HEK293 (cell line): ENCODE measurements around the gene QRICH2.

Experiments
- FEZF1 ChIP-seq: fragments of 450-650 bp; formaldehyde crosslinking; IDR thresholded peaks from 2 replicates; pipeline ENCODE4 v1.5.1; 2016; ENCODE audit warnings: missing biosample characterization, missing genetic modification characterization
- GLI2 ChIP-seq: fragments of 450-650 bp; formaldehyde crosslinking; IDR thresholded peaks from 2 replicates; pipeline ENCODE4; 2017; ENCODE audit warnings: missing biosample characterization, missing genetic modification characterization, low read depth, borderline replicate concordance
- IKZF3 ChIP-seq: fragments of 450-650 bp; IDR thresholded peaks from 2 replicates; pipeline ENCODE4 v1.5.0; 2018; ENCODE audit warnings: missing biosample characterization, mild to moderate bottlenecking, missing genetic modification characterization, moderate library complexity
- SETDB1 ChIP-seq: IDR thresholded peaks from one replicate; pipeline ENCODE4 v1.6.1; 2017; ENCODE audit warnings: mild to moderate bottlenecking, low read length, moderate library complexity, mixed read lengths; ENCODE audit not compliant: insufficient read length
- ZFP69B ChIP-seq: fragments of 450-650 bp; formaldehyde crosslinking; IDR thresholded peaks from 2 replicates; pipeline ENCODE4 v1.5.1; 2016; ENCODE audit warnings: missing biosample characterization, missing genetic modification characterization
- ZNF114 ChIP-seq: fragments of 450-650 bp; formaldehyde crosslinking; IDR thresholded peaks from 2 replicates; pipeline ENCODE4 v1.5.0; 2017; ENCODE audit warnings: missing biosample characterization, missing genetic modification characterization
- ZNF391 ChIP-seq: fragments of 450-650 bp; formaldehyde crosslinking; IDR thresholded peaks from 2 replicates; pipeline ENCODE4 v1.5.1; 2016; ENCODE audit warnings: low read depth, missing biosample characterization, missing genetic modification characterization, borderline replicate concordance
- ZNF416 ChIP-seq: fragments of 450-650 bp; formaldehyde crosslinking; IDR thresholded peaks from 2 replicates; pipeline ENCODE4 v1.5.1; 2016; ENCODE audit warnings: missing biosample characterization, missing genetic modification characterization
- ZNF501 ChIP-seq: fragments of 450-650 bp; formaldehyde crosslinking; IDR thresholded peaks from 2 replicates; pipeline ENCODE4 v1.5.1; 2016; ENCODE audit warnings: missing biosample characterization, missing genetic modification characterization
- ZNF561 ChIP-seq: fragments of 450-650 bp; IDR thresholded peaks from 2 replicates; pipeline ENCODE4 v1.5.1; 2018; ENCODE audit warnings: missing biosample characterization, missing genetic modification characterization, borderline replicate concordance
- ZNF596 ChIP-seq: fragments of 450-650 bp; IDR thresholded peaks from 2 replicates; pipeline ENCODE4 v1.5.0; 2018; ENCODE audit warnings: missing biosample characterization, mild to moderate bottlenecking, missing genetic modification characterization, moderate library complexity
- ZNF629 ChIP-seq: fragments of 450-650 bp; formaldehyde crosslinking; IDR thresholded peaks from 2 replicates; pipeline ENCODE4 v1.5.1; 2017; ENCODE audit warnings: missing biosample characterization, missing genetic modification characterization
- ZNF654 ChIP-seq: fragments of 450-650 bp; formaldehyde crosslinking; IDR thresholded peaks from 2 replicates; pipeline ENCODE4 v1.5.1; 2016; ENCODE audit warnings: low read depth, missing biosample characterization, missing genetic modification characterization
- ZNF76 ChIP-seq: fragments of 450-650 bp; formaldehyde crosslinking; IDR thresholded peaks from 2 replicates; pipeline ENCODE4; 2016; ENCODE audit warnings: low read depth, missing biosample characterization, missing genetic modification characterization, borderline replicate concordance
- ZNF792 ChIP-seq: fragments of 450-650 bp; formaldehyde crosslinking; IDR thresholded peaks from 2 replicates; pipeline ENCODE4 v1.5.1; 2016; ENCODE audit warnings: missing biosample characterization, missing genetic modification characterization
- TF ChIP-seq, protein P1 (sequence below): fragments of 450-650 bp; formaldehyde crosslinking; IDR thresholded peaks from 2 replicates; pipeline ENCODE4 v1.5.1; 2016; ENCODE audit warnings: missing biosample characterization, missing genetic modification characterization
- TF ChIP-seq, protein P2 (sequence below): fragments of 450-650 bp; formaldehyde crosslinking; IDR thresholded peaks from 2 replicates; pipeline ENCODE4 v1.5.1; 2016; ENCODE audit warnings: missing biosample characterization, missing genetic modification characterization
- TF ChIP-seq, protein P3 (sequence below): sonication (generic); formaldehyde crosslinking; IDR thresholded peaks from 2 replicates; pipeline ENCODE4 v1.8.1; 2022; ENCODE audit warnings: mild to moderate bottlenecking, moderate library complexity, missing genetic modification reagents
- TF ChIP-seq, protein P4 (sequence below): fragments of 450-650 bp; formaldehyde crosslinking; IDR thresholded peaks from 2 replicates; pipeline ENCODE4 v1.5.1; 2016; ENCODE audit warnings: missing biosample characterization, missing genetic modification characterization
- TF ChIP-seq, protein P5 (sequence below): fragments of 450-650 bp; formaldehyde crosslinking; IDR thresholded peaks from 2 replicates; pipeline ENCODE4 v1.5.1; 2016; ENCODE audit warnings: missing biosample characterization, missing genetic modification characterization
- TF ChIP-seq, protein P6 (sequence below): fragments of 450-650 bp; formaldehyde crosslinking; IDR thresholded peaks from 2 replicates; pipeline ENCODE4 v1.5.1; 2016; ENCODE audit warnings: missing biosample characterization, missing genetic modification characterization
- TF ChIP-seq, protein P7 (sequence below): fragments of 450-650 bp; formaldehyde crosslinking; IDR thresholded peaks from 2 replicates; pipeline ENCODE4 v1.5.1; 2016; ENCODE audit warnings: missing biosample characterization, missing genetic modification characterization
- TF ChIP-seq, protein P8 (sequence below): fragments of 450-650 bp; formaldehyde crosslinking; IDR thresholded peaks from 2 replicates; pipeline ENCODE4 v1.5.1; 2017; ENCODE audit warnings: missing biosample characterization, missing genetic modification characterization

The QRICH2 gene

DNA sequence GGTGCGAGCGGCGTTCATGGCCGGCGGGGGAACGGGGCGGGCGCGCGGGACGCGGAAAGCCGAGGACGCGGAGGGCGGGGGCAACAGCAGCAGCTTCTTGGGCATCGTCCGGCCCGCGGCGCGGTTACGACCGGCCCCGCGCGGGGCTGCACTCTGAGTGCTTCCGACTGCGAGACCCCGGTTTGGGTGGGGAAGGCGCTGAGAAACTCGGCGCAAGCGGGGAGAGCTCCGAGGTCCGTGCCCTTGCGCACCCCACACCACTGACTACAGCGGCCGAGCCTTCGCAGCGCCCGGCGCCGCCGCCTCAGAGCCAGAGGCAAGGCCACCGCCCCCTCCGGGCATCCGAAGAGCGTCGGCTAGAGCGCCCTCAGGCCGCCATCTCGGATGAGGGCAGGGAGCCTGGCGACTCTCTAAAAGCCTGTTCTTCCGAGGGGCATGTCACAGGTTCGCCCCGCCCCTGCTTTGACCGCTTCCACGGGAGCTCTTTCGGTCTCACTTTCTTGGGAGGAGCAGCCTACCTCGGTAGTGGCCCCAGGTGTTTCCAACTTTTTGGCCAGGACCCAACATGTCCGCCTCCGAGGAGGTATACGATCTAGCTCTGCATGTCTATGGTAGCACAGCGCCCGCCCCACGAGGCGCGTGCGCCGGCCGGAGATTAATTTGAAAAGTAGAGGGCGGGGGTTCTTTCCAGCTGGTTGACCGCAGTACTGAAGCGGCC, 45.7 kb upstream of the QRICH2 start, which contains the start of gene PRPSAP1 (continued):
- TF ChIP-seq ZNF501 (tag by site-specific recombination) (peak; percentile 94), ZNF416 (tag by site-specific recombination) (no peak), FEZF1 (tag by site-specific recombination) (0 out of 2 replicates have a peak, but pooled peaks have one; percentile 5), SETDB1 (no peak), ZNF76 (peak; percentile 92), ZFP69B (tag by site-specific recombination) (peak; percentile 67; the same call in 1 of the 2 replicates), IKZF3 (tag by site-specific recombination) (0 out of 2 replicates have a peak, but pooled peaks have one; percentile 19), ZNF792 (tag by site-specific recombination) (no peak), GLI2 (no peak), ZNF596 (tag by site-specific recombination) (no peak), ZNF561 (peak; percentile 84; the same call in 1 of the 2 replicates), ZNF114 (tag by site-specific recombination) (no peak), ZNF654 (tag by site-specific recombination) (no peak), ZNF629 (tag by site-specific recombination) (peak; percentile 91), ZNF391 (tag by site-specific recombination) (peak; percentile 96; the same call in 1 of the 2 replicates)
- TF ChIP-seq, protein P1, sequence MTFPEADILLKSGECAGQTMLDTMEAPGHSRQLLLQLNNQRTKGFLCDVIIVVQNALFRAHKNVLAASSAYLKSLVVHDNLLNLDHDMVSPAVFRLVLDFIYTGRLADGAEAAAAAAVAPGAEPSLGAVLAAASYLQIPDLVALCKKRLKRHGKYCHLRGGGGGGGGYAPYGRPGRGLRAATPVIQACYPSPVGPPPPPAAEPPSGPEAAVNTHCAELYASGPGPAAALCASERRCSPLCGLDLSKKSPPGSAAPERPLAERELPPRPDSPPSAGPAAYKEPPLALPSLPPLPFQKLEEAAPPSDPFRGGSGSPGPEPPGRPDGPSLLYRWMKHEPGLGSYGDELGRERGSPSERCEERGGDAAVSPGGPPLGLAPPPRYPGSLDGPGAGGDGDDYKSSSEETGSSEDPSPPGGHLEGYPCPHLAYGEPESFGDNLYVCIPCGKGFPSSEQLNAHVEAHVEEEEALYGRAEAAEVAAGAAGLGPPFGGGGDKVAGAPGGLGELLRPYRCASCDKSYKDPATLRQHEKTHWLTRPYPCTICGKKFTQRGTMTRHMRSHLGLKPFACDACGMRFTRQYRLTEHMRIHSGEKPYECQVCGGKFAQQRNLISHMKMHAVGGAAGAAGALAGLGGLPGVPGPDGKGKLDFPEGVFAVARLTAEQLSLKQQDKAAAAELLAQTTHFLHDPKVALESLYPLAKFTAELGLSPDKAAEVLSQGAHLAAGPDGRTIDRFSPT (tag by site-specific recombination): peak; percentile 86
- TF ChIP-seq, protein P2, sequence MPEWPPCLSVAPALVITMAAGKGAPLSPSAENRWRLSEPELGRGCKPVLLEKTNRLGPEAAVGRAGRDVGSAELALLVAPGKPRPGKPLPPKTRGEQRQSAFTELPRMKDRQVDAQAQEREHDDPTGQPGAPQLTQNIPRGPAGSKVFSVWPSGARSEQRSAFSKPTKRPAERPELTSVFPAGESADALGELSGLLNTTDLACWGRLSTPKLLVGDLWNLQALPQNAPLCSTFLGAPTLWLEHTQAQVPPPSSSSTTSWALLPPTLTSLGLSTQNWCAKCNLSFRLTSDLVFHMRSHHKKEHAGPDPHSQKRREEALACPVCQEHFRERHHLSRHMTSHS: no peak
- TF ChIP-seq, protein P3, sequence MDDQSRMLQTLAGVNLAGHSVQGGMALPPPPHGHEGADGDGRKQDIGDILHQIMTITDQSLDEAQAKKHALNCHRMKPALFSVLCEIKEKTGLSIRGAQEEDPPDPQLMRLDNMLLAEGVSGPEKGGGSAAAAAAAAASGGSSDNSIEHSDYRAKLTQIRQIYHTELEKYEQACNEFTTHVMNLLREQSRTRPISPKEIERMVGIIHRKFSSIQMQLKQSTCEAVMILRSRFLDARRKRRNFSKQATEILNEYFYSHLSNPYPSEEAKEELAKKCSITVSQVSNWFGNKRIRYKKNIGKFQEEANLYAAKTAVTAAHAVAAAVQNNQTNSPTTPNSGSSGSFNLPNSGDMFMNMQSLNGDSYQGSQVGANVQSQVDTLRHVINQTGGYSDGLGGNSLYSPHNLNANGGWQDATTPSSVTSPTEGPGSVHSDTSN: no peak
- TF ChIP-seq, protein P4, sequence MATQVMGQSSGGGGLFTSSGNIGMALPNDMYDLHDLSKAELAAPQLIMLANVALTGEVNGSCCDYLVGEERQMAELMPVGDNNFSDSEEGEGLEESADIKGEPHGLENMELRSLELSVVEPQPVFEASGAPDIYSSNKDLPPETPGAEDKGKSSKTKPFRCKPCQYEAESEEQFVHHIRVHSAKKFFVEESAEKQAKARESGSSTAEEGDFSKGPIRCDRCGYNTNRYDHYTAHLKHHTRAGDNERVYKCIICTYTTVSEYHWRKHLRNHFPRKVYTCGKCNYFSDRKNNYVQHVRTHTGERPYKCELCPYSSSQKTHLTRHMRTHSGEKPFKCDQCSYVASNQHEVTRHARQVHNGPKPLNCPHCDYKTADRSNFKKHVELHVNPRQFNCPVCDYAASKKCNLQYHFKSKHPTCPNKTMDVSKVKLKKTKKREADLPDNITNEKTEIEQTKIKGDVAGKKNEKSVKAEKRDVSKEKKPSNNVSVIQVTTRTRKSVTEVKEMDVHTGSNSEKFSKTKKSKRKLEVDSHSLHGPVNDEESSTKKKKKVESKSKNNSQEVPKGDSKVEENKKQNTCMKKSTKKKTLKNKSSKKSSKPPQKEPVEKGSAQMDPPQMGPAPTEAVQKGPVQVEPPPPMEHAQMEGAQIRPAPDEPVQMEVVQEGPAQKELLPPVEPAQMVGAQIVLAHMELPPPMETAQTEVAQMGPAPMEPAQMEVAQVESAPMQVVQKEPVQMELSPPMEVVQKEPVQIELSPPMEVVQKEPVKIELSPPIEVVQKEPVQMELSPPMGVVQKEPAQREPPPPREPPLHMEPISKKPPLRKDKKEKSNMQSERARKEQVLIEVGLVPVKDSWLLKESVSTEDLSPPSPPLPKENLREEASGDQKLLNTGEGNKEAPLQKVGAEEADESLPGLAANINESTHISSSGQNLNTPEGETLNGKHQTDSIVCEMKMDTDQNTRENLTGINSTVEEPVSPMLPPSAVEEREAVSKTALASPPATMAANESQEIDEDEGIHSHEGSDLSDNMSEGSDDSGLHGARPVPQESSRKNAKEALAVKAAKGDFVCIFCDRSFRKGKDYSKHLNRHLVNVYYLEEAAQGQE: no peak
- TF ChIP-seq, protein P5, sequence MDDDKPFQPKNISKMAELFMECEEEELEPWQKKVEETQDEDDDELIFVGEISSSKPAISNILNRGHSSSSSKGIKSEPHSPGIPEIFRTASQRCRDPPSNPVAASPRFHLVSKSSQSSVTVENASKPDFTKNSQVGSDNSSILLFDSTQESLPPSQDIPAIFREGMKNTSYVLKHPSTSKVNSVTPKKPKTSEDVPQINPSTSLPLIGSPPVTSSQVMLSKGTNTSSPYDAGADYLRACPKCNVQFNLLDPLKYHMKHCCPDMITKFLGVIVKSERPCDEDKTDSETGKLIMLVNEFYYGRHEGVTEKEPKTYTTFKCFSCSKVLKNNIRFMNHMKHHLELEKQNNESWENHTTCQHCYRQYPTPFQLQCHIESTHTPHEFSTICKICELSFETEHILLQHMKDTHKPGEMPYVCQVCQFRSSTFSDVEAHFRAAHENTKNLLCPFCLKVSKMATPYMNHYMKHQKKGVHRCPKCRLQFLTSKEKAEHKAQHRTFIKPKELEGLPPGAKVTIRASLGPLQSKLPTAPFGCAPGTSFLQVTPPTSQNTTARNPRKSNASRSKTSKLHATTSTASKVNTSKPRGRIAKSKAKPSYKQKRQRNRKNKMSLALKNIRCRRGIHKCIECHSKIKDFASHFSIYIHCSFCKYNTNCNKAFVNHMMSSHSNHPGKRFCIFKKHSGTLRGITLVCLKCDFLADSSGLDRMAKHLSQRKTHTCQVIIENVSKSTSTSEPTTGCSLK (tag by site-specific recombination): no peak
- TF ChIP-seq, protein P6, sequence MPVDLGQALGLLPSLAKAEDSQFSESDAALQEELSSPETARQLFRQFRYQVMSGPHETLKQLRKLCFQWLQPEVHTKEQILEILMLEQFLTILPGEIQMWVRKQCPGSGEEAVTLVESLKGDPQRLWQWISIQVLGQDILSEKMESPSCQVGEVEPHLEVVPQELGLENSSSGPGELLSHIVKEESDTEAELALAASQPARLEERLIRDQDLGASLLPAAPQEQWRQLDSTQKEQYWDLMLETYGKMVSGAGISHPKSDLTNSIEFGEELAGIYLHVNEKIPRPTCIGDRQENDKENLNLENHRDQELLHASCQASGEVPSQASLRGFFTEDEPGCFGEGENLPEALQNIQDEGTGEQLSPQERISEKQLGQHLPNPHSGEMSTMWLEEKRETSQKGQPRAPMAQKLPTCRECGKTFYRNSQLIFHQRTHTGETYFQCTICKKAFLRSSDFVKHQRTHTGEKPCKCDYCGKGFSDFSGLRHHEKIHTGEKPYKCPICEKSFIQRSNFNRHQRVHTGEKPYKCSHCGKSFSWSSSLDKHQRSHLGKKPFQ (tag by site-specific recombination): 0 out of 2 replicates have a peak, but pooled peaks have one; percentile 15
- TF ChIP-seq, protein P7, sequence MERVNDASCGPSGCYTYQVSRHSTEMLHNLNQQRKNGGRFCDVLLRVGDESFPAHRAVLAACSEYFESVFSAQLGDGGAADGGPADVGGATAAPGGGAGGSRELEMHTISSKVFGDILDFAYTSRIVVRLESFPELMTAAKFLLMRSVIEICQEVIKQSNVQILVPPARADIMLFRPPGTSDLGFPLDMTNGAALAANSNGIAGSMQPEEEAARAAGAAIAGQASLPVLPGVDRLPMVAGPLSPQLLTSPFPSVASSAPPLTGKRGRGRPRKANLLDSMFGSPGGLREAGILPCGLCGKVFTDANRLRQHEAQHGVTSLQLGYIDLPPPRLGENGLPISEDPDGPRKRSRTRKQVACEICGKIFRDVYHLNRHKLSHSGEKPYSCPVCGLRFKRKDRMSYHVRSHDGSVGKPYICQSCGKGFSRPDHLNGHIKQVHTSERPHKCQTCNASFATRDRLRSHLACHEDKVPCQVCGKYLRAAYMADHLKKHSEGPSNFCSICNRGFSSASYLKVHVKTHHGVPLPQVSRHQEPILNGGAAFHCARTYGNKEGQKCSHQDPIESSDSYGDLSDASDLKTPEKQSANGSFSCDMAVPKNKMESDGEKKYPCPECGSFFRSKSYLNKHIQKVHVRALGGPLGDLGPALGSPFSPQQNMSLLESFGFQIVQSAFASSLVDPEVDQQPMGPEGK (tag by site-specific recombination): peak; percentile 68
- TF ChIP-seq, protein P8, sequence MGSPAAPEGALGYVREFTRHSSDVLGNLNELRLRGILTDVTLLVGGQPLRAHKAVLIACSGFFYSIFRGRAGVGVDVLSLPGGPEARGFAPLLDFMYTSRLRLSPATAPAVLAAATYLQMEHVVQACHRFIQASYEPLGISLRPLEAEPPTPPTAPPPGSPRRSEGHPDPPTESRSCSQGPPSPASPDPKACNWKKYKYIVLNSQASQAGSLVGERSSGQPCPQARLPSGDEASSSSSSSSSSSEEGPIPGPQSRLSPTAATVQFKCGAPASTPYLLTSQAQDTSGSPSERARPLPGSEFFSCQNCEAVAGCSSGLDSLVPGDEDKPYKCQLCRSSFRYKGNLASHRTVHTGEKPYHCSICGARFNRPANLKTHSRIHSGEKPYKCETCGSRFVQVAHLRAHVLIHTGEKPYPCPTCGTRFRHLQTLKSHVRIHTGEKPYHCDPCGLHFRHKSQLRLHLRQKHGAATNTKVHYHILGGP: no peak
